Heart left ventricle (tissue), 16 donors: ENCODE results near the gene USP10. TPM values are rescaled to one million over a fixed set of nuclear protein-coding genes. Genes with fewer than 3 reads are reported as not detected.
A peak's percentile ranks its signal among the peaks of the same experiment; 100 is the strongest.

Experiments
- ATAC-seq, 4 donors: fragments of 200-7000 bp; cut with Tn5 transposase; one replicate each; pipeline ENCODE4 v1.9.1; 2020 to 2022; ENCODE audit warnings: moderate library complexity in 4 of 4, mild to moderate bottlenecking in 3 of 4, moderate number of reproducible peaks in 1 of 4
- DNase-seq, 5 donors: peaks; one replicate each; pipeline ENCODE4 v3.0.0-alpha.2; 2020
- H3K27ac ChIP-seq, 12 donors: fragments of 200-600 bp; sonication (generic) in 4 of 12; one replicate each; pipeline versions ENCODE4 v1.5.0 to v1.8.0; 2016 to 2022; ENCODE audit warnings: mild to moderate bottlenecking in 2 of 12
- H3K27me3 ChIP-seq, 9 donors: fragments of 200-600 bp; sonication (generic) in 2 of 9; one replicate each; pipeline versions ENCODE4 v1.5.1 to v1.8.0; 2016 to 2022; ENCODE audit warnings: mild to moderate bottlenecking in 3 of 9
- H3K36me3 ChIP-seq, 9 donors: fragments of 200-600 bp; sonication (generic) in 2 of 9; one replicate each; pipeline versions ENCODE4 v1.5.0 to v1.8.0; 2018 to 2022; ENCODE audit warnings: mild to moderate bottlenecking in 2 of 9
- H3K4me1 ChIP-seq, 12 donors: fragments of 200-600 bp; sonication (generic) in 4 of 12; one replicate each; pipeline versions ENCODE4 v1.5.0 to v1.8.0; 2016 to 2022; ENCODE audit warnings: mild to moderate bottlenecking in 3 of 12
- H3K4me3 ChIP-seq, 12 donors: fragments of 200-600 bp; sonication (generic) in 4 of 12; one replicate each; pipeline versions ENCODE4 v1.5.0 to v1.8.0; 2017 to 2022; ENCODE audit warnings: mild to moderate bottlenecking in 9 of 12, moderate library complexity in 4 of 12
- H3K9me3 ChIP-seq, 12 donors: fragments of 200-600 bp; sonication (generic) in 4 of 12; one replicate each; pipeline versions ENCODE4 v1.5.0 to v1.8.0; 2016 to 2022; ENCODE audit warnings: mild to moderate bottlenecking in 1 of 12
- POLR2A ChIP-seq, 2 donors: fragments of 450-650 bp; IDR thresholded peaks; one replicate each; pipeline ENCODE4 v1.6.1; 2017; ENCODE audit warnings: antibody characterized with exemption in 2 of 2, mild to moderate bottlenecking in 2 of 2, moderate library complexity in 2 of 2
- WGBS, 4 donors: extraction: QIAGEN DNeasy Blood & Tissue Kit in 2 of 4; methylation state at CpG; one replicate each; pipeline versions ENCODE4 v1.1.5 to v1.1.7; 2013 to 2018; 5-methylcytosine and 5-hydroxymethylcytosine counted together
- intact Hi-C, 10 donors: fragments of 100-400 bp; cut with DNase I; formaldehyde crosslinking; loops; one replicate each; pipeline versions ENCODE4 v1.11.1 to v1.14.2; 2022
- polyA plus RNA-seq, 2 donors: library from polyadenylated mRNA; stranded (reverse); fragments of 200-250 nt; gene quantifications; one replicate each; pipeline ENCODE4 v1.2.3, GENCODE V29; 2013
- total RNA-seq, 9 donors: library from RNA; depleted of rRNA in 2 of 9; stranded (reverse); fragments of >200 nt in 2 of 9; fragmentation: NEBNext Ultra II Directional in 3 of 9; extraction: Animal tissue kit (Norgen Biotek cat#: 25700) in 3 of 9; gene quantifications; one replicate each; pipeline versions ENCODE4 v1.1.0 to v1.2.4, GENCODE V29; 2016 to 2023
- TF ChIP-seq, protein P1 (sequence below), 12 donors: fragments of 200-600 bp; sonication (generic) in 4 of 12; IDR thresholded peaks; one replicate each; pipeline versions ENCODE4 v1.5.0 to v1.8.0; 2018 to 2022; ENCODE audit warnings: antibody characterized with exemption in 12 of 12, mild to moderate bottlenecking in 5 of 12
- donor health status: ischemic (EF 13 %, LVEDD 7.1; RV severe dilation, severe dysfunction).
- donor health status: healthy with polysubstance abuse.
- donor health status: DM: no; HTN: yes; CAD: no.
- donor health status: DM: no; HTN: no; CAD: no.
- donor health status: ischemic (EF 25% LVEDD 6.9; RV normal size, moderate dysfunction).
- donor health status: ischemic (EF 25% LVEDD 5.7; RV mildly dilated, moderate dysfunction).
- donor health status: healthy.
- donor health status: DM: yes; HTN: yes; CAD: no.
- donor health status: ischemic (EF 35%, LVEDD 5.7; RV mildly dilated, moderate dysfunction).
- donor health status: nonischemic (EF 11% LVEDD 7.7; RV severe dilation, severe dysfunction).
- donor health status: DM: yes; HTN: yes; CAD: no.
- donor health status: PGD.
- donor health status: ischemic (EF 29% LVEDD 5.4; RV normal size, mild dysfunction).
- donor health status: nonischemic (EF 23%, LVEDD 6.1; RV moderate dilation, normal function).

Gene USP10
- total and polyA plus RNA-seq, 11 donors, result 17.8 to 73.5 (median 61.6) TPM

GRCh38 chr16:84700446-84701300 lies 873 bp downstream of the USP10 start:
- ATAC-seq, result peak in 1 of 4 donors; percentile 15
- WGBS, 4 donors, result 6 to 9% (median 8%) methylated on average over 20 to 28 of the region's 28 CpGs
- DNase-seq, result no peak
- Histone ChIP-seq H3K27me3 (no peaks in the 10 kb centered on the region), H3K9me3 (no peaks in the 10 kb centered on the region), H3K4me3 (peak overlapping the region; percentile 72 to 99 (median 98)), H3K36me3 (no peaks in the 10 kb centered on the region), H3K27ac (peak overlapping the region; percentile 38 to 93 (median 86)), H3K4me1 (peaks cover 0 to 40% (median 27%) of the 10 kb centered on the region in 12 donors)
- intact Hi-C loops, result no loop called here
- no peak for TF ChIP-seq POLR2A (IDR thresholded peaks at IDR 0.05)
- TF ChIP-seq, protein P1, sequence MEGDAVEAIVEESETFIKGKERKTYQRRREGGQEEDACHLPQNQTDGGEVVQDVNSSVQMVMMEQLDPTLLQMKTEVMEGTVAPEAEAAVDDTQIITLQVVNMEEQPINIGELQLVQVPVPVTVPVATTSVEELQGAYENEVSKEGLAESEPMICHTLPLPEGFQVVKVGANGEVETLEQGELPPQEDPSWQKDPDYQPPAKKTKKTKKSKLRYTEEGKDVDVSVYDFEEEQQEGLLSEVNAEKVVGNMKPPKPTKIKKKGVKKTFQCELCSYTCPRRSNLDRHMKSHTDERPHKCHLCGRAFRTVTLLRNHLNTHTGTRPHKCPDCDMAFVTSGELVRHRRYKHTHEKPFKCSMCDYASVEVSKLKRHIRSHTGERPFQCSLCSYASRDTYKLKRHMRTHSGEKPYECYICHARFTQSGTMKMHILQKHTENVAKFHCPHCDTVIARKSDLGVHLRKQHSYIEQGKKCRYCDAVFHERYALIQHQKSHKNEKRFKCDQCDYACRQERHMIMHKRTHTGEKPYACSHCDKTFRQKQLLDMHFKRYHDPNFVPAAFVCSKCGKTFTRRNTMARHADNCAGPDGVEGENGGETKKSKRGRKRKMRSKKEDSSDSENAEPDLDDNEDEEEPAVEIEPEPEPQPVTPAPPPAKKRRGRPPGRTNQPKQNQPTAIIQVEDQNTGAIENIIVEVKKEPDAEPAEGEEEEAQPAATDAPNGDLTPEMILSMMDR (IDR thresholded peaks at IDR 0.05), result no peak

DNA sequence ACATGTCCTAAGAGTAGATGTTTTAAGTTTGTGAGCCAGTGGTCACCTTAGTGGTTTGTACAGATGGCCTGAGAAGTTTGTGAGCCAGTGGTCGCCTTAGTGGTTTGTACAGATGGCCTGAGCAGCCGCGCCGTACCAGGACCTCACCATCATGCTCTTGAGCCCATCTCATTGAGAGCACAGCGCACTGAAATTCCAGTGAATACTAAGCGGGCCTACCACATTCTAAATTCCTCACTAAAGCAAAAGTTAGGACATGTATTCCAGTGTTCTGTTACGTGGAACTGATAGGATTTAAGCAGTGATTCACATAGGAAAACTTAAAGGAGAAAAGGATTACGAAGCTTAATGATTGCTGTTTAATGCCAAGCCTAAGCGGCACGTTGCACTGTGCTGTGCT lies 3.9 kb downstream of the USP10 start:
- whole genome bisulfite sequencing, 4 donors, result 72 to 83% (median 79%) methylated on average over 10 of the region's 10 CpGs
- H3K36me3 ChIP-seq, result no peaks in the 10 kb centered on the region
- H3K4me3 ChIP-seq, result no peak overlapping the region
- H3K27me3 ChIP-seq, result no peaks in the 10 kb centered on the region
- H3K27ac ChIP-seq, result no peak overlapping the region
- intact Hi-C loops, result no loop called here
- no peak for ATAC-seq
- no peaks in the 10 kb centered on the region for H3K9me3 ChIP-seq
- H3K4me1 ChIP-seq, result peaks cover 0 to 58% (median 27%) of the 10 kb centered on the region in 12 donors
- DNase-seq, result no peak
- no peak for TF ChIP-seq POLR2A (IDR thresholded peaks at IDR 0.05)

- no peaks in the 10 kb centered on the region for H3K36me3 ChIP-seq
- H3K9me3 ChIP-seq, result no peaks in the 10 kb centered on the region
- WGBS, 4 donors, result 47 to 58% (median 48%) methylated on average over 2 of the region's 2 CpGs
- peaks cover 0 to 60% (median 25%) of the 10 kb centered on the region in 12 donors for H3K4me1 ChIP-seq
- ATAC-seq (no peak), DNase-seq (no peak)
- H3K27ac ChIP-seq, result no peak overlapping the region
- H3K27me3 ChIP-seq, result no peaks in the 10 kb centered on the region
- intact Hi-C loops, result no loop called here
- TF ChIP-seq, protein P1 (IDR thresholded peaks at IDR 0.05), result no peak
- no peak for TF ChIP-seq POLR2A (IDR thresholded peaks at IDR 0.05)
- H3K4me3 ChIP-seq, result no peak overlapping the region
These were observed 4.5 kb downstream of the USP10 start for GRCh38 chr16:84704253-84704652.

DNA sequence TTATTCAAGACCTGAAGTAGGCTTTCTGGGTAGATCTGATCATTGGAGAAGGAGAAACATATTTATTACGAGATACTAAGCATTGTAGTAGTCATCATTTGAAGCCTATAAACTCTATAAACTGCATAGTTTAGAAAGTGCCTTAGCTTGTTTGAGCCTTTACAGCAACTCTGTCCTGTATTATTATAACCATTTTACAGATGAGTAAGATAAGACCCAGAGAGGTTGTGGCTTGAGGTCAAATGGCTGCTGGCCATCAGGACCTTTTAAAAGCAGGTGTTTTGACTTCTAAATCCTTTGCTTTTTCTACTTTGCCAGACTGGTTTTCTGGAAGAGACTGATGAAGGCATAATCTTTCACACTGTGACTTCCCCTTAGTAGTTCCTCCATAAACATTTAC lies 7.1 kb downstream of the USP10 start:
- WGBS, 4 donors, result 93 to 100% (median 95%) methylated on average over 1 of the region's 1 CpG
- no peak for TF ChIP-seq POLR2A (IDR thresholded peaks at IDR 0.05)
- TF ChIP-seq, protein P1 (IDR thresholded peaks at IDR 0.05), result no peak
- no peak for ATAC-seq

More for the DNA sequence above, 7.1 kb downstream of the USP10 start:
- intact Hi-C loops, result no loop called here
- Histone ChIP-seq H3K4me1 (peaks cover 0 to 61% (median 26%) of the 10 kb centered on the region in 12 donors), H3K4me3 (no peak overlapping the region), H3K36me3 (no peaks in the 10 kb centered on the region), H3K27me3 (no peaks in the 10 kb centered on the region), H3K27ac (peak overlapping the region in 1 of 12 donors; percentile 17), H3K9me3 (no peaks in the 10 kb centered on the region)
- no peak for DNase-seq
